Measurements from ENCODE around the gene CCNA1. TPM values are rescaled to one million over a fixed set of nuclear protein-coding genes. Genes with fewer than 3 reads are reported as not detected.
A peak's percentile ranks its signal among the peaks of the same experiment; 100 is the strongest.

The CCNA1 gene
- total RNA-seq, 1 experiment from 2014 or later: 2.7 TPM

DNA sequence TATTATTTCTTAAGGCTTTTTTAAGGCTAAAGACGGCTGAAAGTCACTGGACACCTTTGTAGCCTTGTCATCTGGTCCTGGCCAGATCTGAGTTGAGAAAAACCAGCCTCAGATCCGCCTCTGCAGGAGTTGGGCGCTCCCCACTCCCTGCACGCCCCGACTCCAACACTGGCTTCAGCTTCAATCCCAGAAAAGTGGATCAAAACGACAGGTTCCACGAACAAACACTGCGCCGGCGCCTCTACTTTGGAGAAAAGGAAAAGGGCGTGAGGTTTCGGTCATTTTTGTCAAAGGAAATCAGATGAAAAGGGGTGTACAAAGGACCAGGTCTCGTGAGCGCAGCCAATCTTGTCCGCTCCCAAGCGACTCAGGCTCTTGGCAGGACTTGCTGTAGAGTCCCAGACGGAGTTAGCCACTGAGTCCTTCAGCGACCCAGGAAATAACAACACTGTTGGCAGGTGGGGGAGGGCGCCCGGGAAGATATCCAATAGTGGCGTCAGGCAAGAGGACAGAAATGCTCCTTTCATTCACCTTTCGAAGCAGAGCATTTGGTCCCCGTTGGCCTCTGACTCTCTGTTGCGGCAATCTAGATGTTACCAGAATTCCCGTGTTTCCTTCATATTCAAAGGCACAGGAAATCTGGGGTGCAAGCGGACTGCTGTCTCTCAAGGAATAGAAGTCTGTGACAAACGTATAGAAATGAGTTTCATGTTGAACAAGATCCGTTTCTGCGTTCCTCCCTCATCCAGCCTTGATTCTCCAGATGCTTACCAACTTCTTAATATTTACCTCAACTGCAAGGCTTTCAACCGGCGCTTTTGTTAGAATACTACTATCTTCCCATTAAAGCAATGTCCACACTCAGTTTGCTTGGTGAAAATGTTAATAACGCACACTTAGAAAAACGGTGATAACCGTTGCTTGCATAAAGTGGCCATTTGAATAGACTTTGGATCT is 1.8 kb upstream of the CCNA1 start:
- no peak overlapping the region for H2BK15ac ChIP-seq (ENCODE audit: low read depth, low read length)
- TF ChIP-seq, protein P1, sequence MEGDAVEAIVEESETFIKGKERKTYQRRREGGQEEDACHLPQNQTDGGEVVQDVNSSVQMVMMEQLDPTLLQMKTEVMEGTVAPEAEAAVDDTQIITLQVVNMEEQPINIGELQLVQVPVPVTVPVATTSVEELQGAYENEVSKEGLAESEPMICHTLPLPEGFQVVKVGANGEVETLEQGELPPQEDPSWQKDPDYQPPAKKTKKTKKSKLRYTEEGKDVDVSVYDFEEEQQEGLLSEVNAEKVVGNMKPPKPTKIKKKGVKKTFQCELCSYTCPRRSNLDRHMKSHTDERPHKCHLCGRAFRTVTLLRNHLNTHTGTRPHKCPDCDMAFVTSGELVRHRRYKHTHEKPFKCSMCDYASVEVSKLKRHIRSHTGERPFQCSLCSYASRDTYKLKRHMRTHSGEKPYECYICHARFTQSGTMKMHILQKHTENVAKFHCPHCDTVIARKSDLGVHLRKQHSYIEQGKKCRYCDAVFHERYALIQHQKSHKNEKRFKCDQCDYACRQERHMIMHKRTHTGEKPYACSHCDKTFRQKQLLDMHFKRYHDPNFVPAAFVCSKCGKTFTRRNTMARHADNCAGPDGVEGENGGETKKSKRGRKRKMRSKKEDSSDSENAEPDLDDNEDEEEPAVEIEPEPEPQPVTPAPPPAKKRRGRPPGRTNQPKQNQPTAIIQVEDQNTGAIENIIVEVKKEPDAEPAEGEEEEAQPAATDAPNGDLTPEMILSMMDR (conservative IDR thresholded peaks at IDR 0.05): no peak
- no peak overlapping the region for H3K27ac ChIP-seq (ENCODE audit: insufficient read length, low read depth, low read length)
- peaks cover 3 to 7% of the 10 kb centered on the region in 2 experiments for H3K9me3 Mint-ChIP-seq
- no peaks in the 10 kb centered on the region for H3K79me1 ChIP-seq (ENCODE audit: insufficient read depth, low read depth, low read length, poor library complexity, severe bottlenecking)
- H3K56ac ChIP-seq (ENCODE audit: insufficient read length, low read depth, low read length): no peak overlapping the region
- no peaks in the 10 kb centered on the region; a peak in 2 of 7 replicates for H3K36me3 Mint-ChIP-seq (ENCODE audit: insufficient read depth in 1 of 3, low read depth in 3 of 3)
- H2BK5ac ChIP-seq (ENCODE audit: insufficient read length, low read length): no peak overlapping the region
- no peak overlapping the region for H3K14ac ChIP-seq (ENCODE audit: insufficient read depth, low read length)
- no CpG with 5 or more reads among the region's 34 CpGs for WGBS (ENCODE audit: extremely low coverage, insufficient read length, low lambda C conversion rate)
- H3K27me3 Mint-ChIP-seq (ENCODE audit: low read depth): peaks cover 77% of the 10 kb centered on the region
- no peak overlapping the region for H2BK12ac ChIP-seq (ENCODE audit: insufficient read length, low read depth, low read length)
- peak overlapping the region; percentile 95 for H3K4me2 ChIP-seq (ENCODE audit: insufficient read depth, insufficient read length, low read length)
- H3K9ac ChIP-seq (ENCODE audit: extremely low read depth, insufficient read length, low read length): no peak overlapping the region
- no peak overlapping the region for H3K23ac ChIP-seq (ENCODE audit: insufficient read length, low read depth, low read length)
- H3K4me3 Mint-ChIP-seq: peak overlapping the region; percentile 52 to 74
- DNase-seq: peak; percentile 68
- peaks cover 18 to 21% of the 10 kb centered on the region in 2 experiments; a peak in 3 of 4 replicates for H3K4me1 Mint-ChIP-seq
- H3K27me3 ChIP-seq (ENCODE audit: insufficient read depth, low read length): peaks cover 26% of the 10 kb centered on the region
- no peak overlapping the region for H3T11ph ChIP-seq (ENCODE audit: low read length)
- H4K8ac ChIP-seq (replicated peaks; ENCODE audit: insufficient read length, low read depth, low read length): no peak overlapping the region
- no peak overlapping the region for H2BK20ac ChIP-seq (ENCODE audit: low read depth, low read length, poor library complexity, severe bottlenecking)
- H3K79me2 ChIP-seq (ENCODE audit: insufficient read depth, low read length): no peaks in the 10 kb centered on the region
- H4K91ac ChIP-seq (ENCODE audit: insufficient read length, low read depth, low read length): no peak overlapping the region
- H3K9me3 ChIP-seq (ENCODE audit: control insufficient read depth, low read depth, low read length): no peaks in the 10 kb centered on the region
- H4K20me1 ChIP-seq (ENCODE audit: control insufficient read depth, insufficient read depth, insufficient read length): no peaks in the 10 kb centered on the region
- no peak overlapping the region for H4K5ac ChIP-seq (ENCODE audit: insufficient read length, low read depth, low read length)
- peak overlapping the region; percentile 57 for H3K18ac ChIP-seq (ENCODE audit: insufficient read length, low read depth, low read length)
- no peak overlapping the region for H2BK120ac ChIP-seq (ENCODE audit: low read depth, low read length, poor library complexity, severe bottlenecking)
- no peak overlapping the region for H2AK5ac ChIP-seq (ENCODE audit: insufficient read length, low read length)
- no peak overlapping the region for H3K4ac ChIP-seq (ENCODE audit: low read depth, low read length)
- peaks cover 11% of the 10 kb centered on the region for H3K23me2 ChIP-seq (ENCODE audit: insufficient read length, low read depth, low read length, poor library complexity, severe bottlenecking)
- peak overlapping the region; percentile 90 for H2AFZ ChIP-seq (ENCODE audit: low read length)
- peaks cover 3% of the 10 kb centered on the region; the same call in 1 of the 2 replicates for H3K4me1 ChIP-seq (ENCODE audit: insufficient read depth, low read length)
- no peak overlapping the region for H3K27ac Mint-ChIP-seq
